ENCODE data around the gene ZRANB3.

GRCh38 chr2:135202751-135203150 is 328.3 kb downstream of the ZRANB3 start:
- no peak for TF ChIP-seq ZNF565 (CRISPR knock-in tag; conservative IDR thresholded peaks at IDR 0.05; ENCODE audit: low read depth)
- no peak for TF ChIP-seq PATZ1 (CRISPR knock-in tag; IDR thresholded peaks at IDR 0.05; ENCODE audit: borderline replicate concordance)
- TF ChIP-seq OSR1 (CRISPR knock-in tag; IDR thresholded peaks at IDR 0.05): no peak
- TF ChIP-seq ISL1 (CRISPR knock-in tag; IDR thresholded peaks at IDR 0.05): no peak
- TF ChIP-seq ZFP30 (CRISPR knock-in tag; IDR thresholded peaks at IDR 0.05): no peak

Measured in SK-N-SH treated with all-trans-retinoic acid at 6 μM for 48 hours (cell line).